DOHH2 (cell line): ENCODE data around the gene ACTG2.

Source experiments
- H3F3A ChIP-seq: fragments of 200-600 bp; sonication (generic), shearing (Covaris generic); 2 replicates; pipeline ENCODE4 v1.6.0; 2016; ENCODE audit warnings: antibody characterized with exemption, mild to moderate bottlenecking; ENCODE audit not compliant: control insufficient read depth, insufficient read depth
- H3K27ac ChIP-seq: fragments of 200-600 bp; sonication (generic); 2 replicates; pipeline ENCODE4 v1.5.1; 2014; ENCODE audit warnings: low read depth, mild to moderate bottlenecking, low read length, moderate library complexity
- H3K27me3 ChIP-seq: fragments of 200-600 bp; sonication (generic); 2 replicates; pipeline ENCODE4 v1.6.1; 2014; ENCODE audit warnings: mild to moderate bottlenecking, low read length, mixed read lengths; ENCODE audit not compliant: control insufficient read depth
- H3K36me3 ChIP-seq: fragments of 200-600 bp; sonication (generic); 2 replicates; pipeline ENCODE4 v1.6.1; 2014; ENCODE audit warnings: mild to moderate bottlenecking, low read length, moderate library complexity, mixed read lengths; ENCODE audit not compliant: control insufficient read depth
- H3K4me1 ChIP-seq: fragments of 200-600 bp; sonication (generic); 2 replicates; pipeline ENCODE4 v1.6.1; 2014; ENCODE audit warnings: mild to moderate bottlenecking, low read length, mixed read lengths; ENCODE audit not compliant: control insufficient read depth
- H3K4me2 ChIP-seq: fragments of 200-600 bp; sonication (generic); 2 replicates; pipeline ENCODE4 v1.6.0; 2014; ENCODE audit warnings: mild to moderate bottlenecking, low read length, moderate library complexity
- H3K4me3 ChIP-seq: fragments of 200-600 bp; sonication (generic); 2 replicates; pipeline ENCODE4 v1.5.1; 2014; ENCODE audit warnings: mild to moderate bottlenecking, low read length, mixed read lengths
- H3K79me2 ChIP-seq: fragments of 200-600 bp; sonication (generic); 2 replicates; pipeline ENCODE4 v1.6.1; 2014; ENCODE audit warnings: mild to moderate bottlenecking, low read length, mixed read lengths; ENCODE audit not compliant: control insufficient read depth
- H3K9me2 ChIP-seq: fragments of 200-600 bp; sonication (generic); replicated peaks from 2 replicates; pipeline ENCODE4 v1.6.1; 2014; ENCODE audit warnings: mild to moderate bottlenecking, low read length, mixed read lengths; ENCODE audit not compliant: control insufficient read depth
- H3K9me3 ChIP-seq: fragments of 200-600 bp; sonication (generic); 2 replicates; pipeline ENCODE4 v1.6.1; 2014; ENCODE audit warnings: antibody characterized with exemption, low read length, mixed read lengths; ENCODE audit not compliant: control insufficient read depth, insufficient read depth
- H4K20me1 ChIP-seq: fragments of 200-600 bp; sonication (generic); 2 replicates; pipeline ENCODE4 v1.6.0; 2014; ENCODE audit warnings: low read depth, mild to moderate bottlenecking, antibody characterized with exemption, low read length, moderate library complexity; ENCODE audit not compliant: control insufficient read depth, insufficient read depth
- CTCF ChIP-seq: fragments of 200-600 bp; sonication (generic); IDR thresholded peaks from one replicate; pipeline ENCODE4 v1.5.1; 2014; ENCODE audit warnings: antibody characterized with exemption, mild to moderate bottlenecking, low read depth, low read length; ENCODE audit not compliant: poor library complexity, severe bottlenecking
- EZH2phosphoT487 ChIP-seq: fragments of 200-600 bp; sonication (generic); IDR thresholded peaks from 2 replicates; pipeline ENCODE4 v1.6.1; 2017; ENCODE audit warnings: borderline replicate concordance, mild to moderate bottlenecking, antibody characterized with exemption, low read length, moderate library complexity, mixed read lengths

Gene ACTG2

GRCh38 chr2:73890301-73891092, 2.3 kb upstream of the ACTG2 start:
- Histone ChIP-seq H3K27ac (no peak overlapping the region), H3K4me2 (no peak overlapping the region)

GRCh38 chr2:73891276-73891901, 1.4 kb upstream of the ACTG2 start:
- Histone ChIP-seq H3K79me2 (no peaks in the 10 kb centered on the region), H3F3A (no peaks in the 10 kb centered on the region), H4K20me1 (no peaks in the 10 kb centered on the region), H3K9me3 (no peaks in the 10 kb centered on the region), H3K27ac (no peak overlapping the region), H3K4me1 (no peaks in the 10 kb centered on the region), H3K36me3 (no peaks in the 10 kb centered on the region), H3K4me3 (no peak overlapping the region), H3K9me2 (no peaks in the 10 kb centered on the region), H3K27me3 (peaks cover 6% of the 10 kb centered on the region; the same call in 1 of the 2 replicates), H3K4me2 (no peak overlapping the region)
- no peak for TF ChIP-seq CTCF
- no peak for TF ChIP-seq EZH2phosphoT487

More at GRCh38 chr2:73890301-73891092, 2.3 kb upstream of the ACTG2 start:
- Histone ChIP-seq H3K9me2 (no peaks in the 10 kb centered on the region), H3K4me1 (no peaks in the 10 kb centered on the region), H3F3A (no peaks in the 10 kb centered on the region), H4K20me1 (no peaks in the 10 kb centered on the region), H3K27me3 (peaks cover 6% of the 10 kb centered on the region; the same call in 1 of the 2 replicates), H3K36me3 (no peaks in the 10 kb centered on the region), H3K4me3 (no peak overlapping the region), H3K79me2 (no peaks in the 10 kb centered on the region), H3K9me3 (no peaks in the 10 kb centered on the region)
- no peak for TF ChIP-seq EZH2phosphoT487
- no peak for TF ChIP-seq CTCF

- Histone ChIP-seq H3K9me2 (no peaks in the 10 kb centered on the region), H3K4me3 (no peak overlapping the region), H3K79me2 (no peaks in the 10 kb centered on the region), H3K36me3 (no peaks in the 10 kb centered on the region), H3K4me1 (no peaks in the 10 kb centered on the region), H4K20me1 (no peaks in the 10 kb centered on the region), H3K27me3 (peaks cover 6% of the 10 kb centered on the region; the same call in 1 of the 2 replicates), H3K4me2 (no peak overlapping the region), H3F3A (no peaks in the 10 kb centered on the region), H3K9me3 (no peaks in the 10 kb centered on the region), H3K27ac (no peak overlapping the region)
- TF ChIP-seq EZH2phosphoT487 (no peak), CTCF (no peak)
These were observed 1.1 kb downstream of the ACTG2 start for GRCh38 chr2:73893764-73894474.
